ENCODE results near the gene UBE2R2. TPM values are rescaled to one million over a fixed set of nuclear protein-coding genes. Genes with fewer than 3 reads are reported as not detected.
"Not testable (repeated sequence)": the region's sequence is repeated elsewhere in the genome, so short reads cannot be mapped to it uniquely, and the experiment has no call there.

UBE2R2 gene
- total and polyA plus RNA-seq, 7 donors, result 20.3 to 62.9 (median 51.3) TPM

DNA sequence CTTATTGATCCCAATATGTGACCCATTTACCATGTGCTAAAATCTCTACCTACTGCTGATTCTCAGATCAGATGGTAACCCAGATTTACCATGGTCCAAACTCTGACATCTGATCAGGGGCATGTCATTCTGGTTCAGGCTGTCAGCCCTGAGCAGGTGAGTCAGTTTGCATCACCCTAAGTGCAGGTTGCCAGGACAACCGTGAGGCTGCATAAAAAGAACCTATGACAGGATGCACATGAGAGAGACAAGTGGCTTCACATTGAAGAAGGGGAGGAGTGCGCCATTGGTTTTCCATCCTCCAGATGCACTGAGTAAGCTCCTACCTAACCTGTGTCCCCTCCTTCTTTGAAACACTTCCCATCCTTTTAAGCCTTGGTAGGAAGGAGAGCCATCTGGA lies 22.4 kb upstream of the UBE2R2 start:
- WGBS, 3 donors, result 66 to 72% (median 66%) methylated on average over 2 of the region's 2 CpGs
- no peaks in the 10 kb centered on the region for H3K36me3 ChIP-seq (ENCODE audit: insufficient read depth in 1 of 2, low read depth in 1 of 2)
- ATAC-seq (no peak), DNase-seq (no peak)
- no peak overlapping the region for H3K27ac ChIP-seq
- H3K4me1 ChIP-seq, result no peaks in the 10 kb centered on the region
- TF ChIP-seq, protein P1, sequence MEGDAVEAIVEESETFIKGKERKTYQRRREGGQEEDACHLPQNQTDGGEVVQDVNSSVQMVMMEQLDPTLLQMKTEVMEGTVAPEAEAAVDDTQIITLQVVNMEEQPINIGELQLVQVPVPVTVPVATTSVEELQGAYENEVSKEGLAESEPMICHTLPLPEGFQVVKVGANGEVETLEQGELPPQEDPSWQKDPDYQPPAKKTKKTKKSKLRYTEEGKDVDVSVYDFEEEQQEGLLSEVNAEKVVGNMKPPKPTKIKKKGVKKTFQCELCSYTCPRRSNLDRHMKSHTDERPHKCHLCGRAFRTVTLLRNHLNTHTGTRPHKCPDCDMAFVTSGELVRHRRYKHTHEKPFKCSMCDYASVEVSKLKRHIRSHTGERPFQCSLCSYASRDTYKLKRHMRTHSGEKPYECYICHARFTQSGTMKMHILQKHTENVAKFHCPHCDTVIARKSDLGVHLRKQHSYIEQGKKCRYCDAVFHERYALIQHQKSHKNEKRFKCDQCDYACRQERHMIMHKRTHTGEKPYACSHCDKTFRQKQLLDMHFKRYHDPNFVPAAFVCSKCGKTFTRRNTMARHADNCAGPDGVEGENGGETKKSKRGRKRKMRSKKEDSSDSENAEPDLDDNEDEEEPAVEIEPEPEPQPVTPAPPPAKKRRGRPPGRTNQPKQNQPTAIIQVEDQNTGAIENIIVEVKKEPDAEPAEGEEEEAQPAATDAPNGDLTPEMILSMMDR (IDR thresholded peaks at IDR 0.05), result no peak
- H3K27me3 ChIP-seq (ENCODE audit: insufficient read depth in 3 of 3, low read length in 2 of 3), result no peaks in the 10 kb centered on the region
- intact Hi-C loops (cut with DNase I), result no loop called here
- H3K9me3 ChIP-seq, result no peaks in the 10 kb centered on the region
- no peak overlapping the region for H3K4me3 ChIP-seq

GRCh38 chr9:33795281-33795680 lies 21.7 kb upstream of the UBE2R2 start, which contains the start of gene PRSS3:
Gene PRSS3, plus strand, starts transcription at chr9:33795561. Its CDS starts 13 bp downstream, at chr9:33795574.
- intact Hi-C loops (cut with DNase I), result no loop called here
- H3K4me1 ChIP-seq, result no peaks in the 10 kb centered on the region
- ATAC-seq (peak in 1 of 4 donors; percentile 21), DNase-seq (no peak)
- H3K36me3 ChIP-seq (ENCODE audit: insufficient read depth in 1 of 2, low read depth in 1 of 2), result no peaks in the 10 kb centered on the region
- H3K4me3 ChIP-seq, result no peak within 1 kb of the TSS
- H3K27ac ChIP-seq, result no peak within 1 kb of the TSS
- H3K27me3 ChIP-seq (ENCODE audit: insufficient read depth in 3 of 3, low read length in 2 of 3), result no peaks in the 10 kb centered on the region
- TF ChIP-seq, protein P1 (IDR thresholded peaks at IDR 0.05), result no peak
- 75 to 85% (median 85%) methylated on average over 4 of the region's 4 CpGs for WGBS, 3 donors
- H3K9me3 ChIP-seq, result no peaks in the 10 kb centered on the region

GRCh38 chr9:33795819-33796218 lies 21.1 kb upstream of the UBE2R2 start:
- DNase-seq (no peak), ATAC-seq (no peak)
- intact Hi-C loops (cut with DNase I), result no loop called here
- H3K36me3 ChIP-seq (ENCODE audit: insufficient read depth in 1 of 2, low read depth in 1 of 2), result no peaks in the 10 kb centered on the region
- 69 to 75% (median 70%) methylated on average over 4 of the region's 4 CpGs for WGBS, 3 donors
- H3K27me3 ChIP-seq (ENCODE audit: insufficient read depth in 3 of 3, low read length in 2 of 3), result no peaks in the 10 kb centered on the region
- H3K4me1 ChIP-seq, result no peaks in the 10 kb centered on the region
- no peaks in the 10 kb centered on the region for H3K9me3 ChIP-seq
- H3K27ac ChIP-seq, result no peak overlapping the region
- TF ChIP-seq, protein P1 (IDR thresholded peaks at IDR 0.05), result no peak
- no peak overlapping the region for H3K4me3 ChIP-seq

GRCh38 chr9:33796679-33797078 lies 20.3 kb upstream of the UBE2R2 start:
- H3K36me3 ChIP-seq (ENCODE audit: insufficient read depth in 1 of 2, low read depth in 1 of 2); intact Hi-C loops (cut with DNase I); ATAC-seq; DNase-seq; H3K9me3 ChIP-seq; H3K4me3 ChIP-seq; H3K27ac ChIP-seq; H3K27me3 ChIP-seq (ENCODE audit: insufficient read depth in 3 of 3, low read length in 2 of 3); H3K4me1 ChIP-seq: not testable (repeated sequence)
- WGBS, 3 donors, result 71 to 81% (median 81%) methylated on average over 5 of the region's 5 CpGs

DNA sequence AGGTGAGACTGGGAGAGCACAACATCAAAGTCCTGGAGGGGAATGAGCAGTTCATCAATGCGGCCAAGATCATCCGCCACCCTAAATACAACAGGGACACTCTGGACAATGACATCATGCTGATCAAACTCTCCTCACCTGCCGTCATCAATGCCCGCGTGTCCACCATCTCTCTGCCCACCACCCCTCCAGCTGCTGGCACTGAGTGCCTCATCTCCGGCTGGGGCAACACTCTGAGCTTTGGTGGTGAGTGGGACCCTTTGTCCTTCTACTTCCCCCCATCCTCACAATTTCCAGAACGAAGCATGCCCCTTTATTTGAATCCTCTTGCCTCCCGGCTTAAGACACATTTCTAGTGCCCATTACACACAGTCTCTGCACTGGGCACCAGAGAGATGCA lies 19.1 kb upstream of the UBE2R2 start:
- 66 to 94% (median 71%) methylated on average over 8 of the region's 8 CpGs for WGBS, 3 donors
- DNase-seq, result no peak
- H3K4me3 ChIP-seq, result no peak overlapping the region
- H3K27ac ChIP-seq, result no peak overlapping the region
- ATAC-seq, result no peak
- no peaks in the 10 kb centered on the region for H3K27me3 ChIP-seq (ENCODE audit: insufficient read depth in 3 of 3, low read length in 2 of 3)
- H3K4me1 ChIP-seq, result no peaks in the 10 kb centered on the region
- H3K36me3 ChIP-seq (ENCODE audit: insufficient read depth in 1 of 2, low read depth in 1 of 2), result no peaks in the 10 kb centered on the region
- no peaks in the 10 kb centered on the region for H3K9me3 ChIP-seq
- intact Hi-C loops (cut with DNase I), result no loop called here
- TF ChIP-seq, protein P1 (IDR thresholded peaks at IDR 0.05), result no peak

Measured in psoas muscle (tissue), 8 donors.